Chondrocyte (in vitro differentiated cells): ENCODE results near the gene PAX8. TPM values are rescaled to one million over a fixed set of nuclear protein-coding genes. Genes with fewer than 3 reads are reported as not detected.

Experiments used
- DNase-seq: peaks from one replicate; pipeline ENCODE4 v3.0.0; 2021; ENCODE audit warnings: mixed read lengths, low spot score
- H3K27ac Mint-ChIP-seq: one replicate; pipeline ENCODE4 v1.8.0; 2021; ENCODE audit warnings: mild to moderate bottlenecking, moderate library complexity, mixed read lengths; ENCODE audit not compliant: unreplicated experiment
- H3K27me3 Mint-ChIP-seq: 2 replicates; pipeline ENCODE4 v1.8.0; 2021; ENCODE audit warnings: low read depth, mixed read lengths
- H3K36me3 Mint-ChIP-seq: 2 replicates; pipeline ENCODE4 v1.8.0; 2021; ENCODE audit warnings: low read depth, mixed read lengths
- H3K4me1 Mint-ChIP-seq: 2 replicates; pipeline ENCODE4 v1.8.0; 2021; ENCODE audit warnings: low read depth, mild to moderate bottlenecking, mixed read lengths
- H3K4me3 Mint-ChIP-seq: one replicate; pipeline ENCODE4 v1.8.0; 2021; ENCODE audit warnings: mild to moderate bottlenecking, moderate library complexity, mixed read lengths; ENCODE audit not compliant: unreplicated experiment
- H3K9me3 Mint-ChIP-seq: 2 replicates; pipeline ENCODE4 v1.8.0; 2021; ENCODE audit warnings: low read depth, mixed read lengths
- total RNA-seq: library from RNA; stranded (reverse); gene quantifications from 3 replicates; pipeline ENCODE4 v1.2.1, GENCODE V29; 2021
- TF ChIP-seq, protein P1 (sequence below): fragments of 200-600 bp; sonication (generic); IDR thresholded peaks from 2 replicates; pipeline ENCODE4 v1.5.0; 2021; ENCODE audit warnings: antibody characterized with exemption, mild to moderate bottlenecking, moderate library complexity

The PAX8 gene
- total RNA-seq, 1 donor from 2014 or later: not detected

GRCh38 chr2:113197347-113198047 is 81.2 kb downstream of the PAX8 start:
- DNase-seq: no peak
- Mint-ChIP-seq H3K9me3 (no peaks in the 10 kb centered on the region), H3K27me3 (no peaks in the 10 kb centered on the region), H3K27ac (no peak overlapping the region), H3K4me3 (peak overlapping the region; percentile 76), H3K36me3 (no peaks in the 10 kb centered on the region), H3K4me1 (peaks cover 12% of the 10 kb centered on the region)
- TF ChIP-seq, protein P1, sequence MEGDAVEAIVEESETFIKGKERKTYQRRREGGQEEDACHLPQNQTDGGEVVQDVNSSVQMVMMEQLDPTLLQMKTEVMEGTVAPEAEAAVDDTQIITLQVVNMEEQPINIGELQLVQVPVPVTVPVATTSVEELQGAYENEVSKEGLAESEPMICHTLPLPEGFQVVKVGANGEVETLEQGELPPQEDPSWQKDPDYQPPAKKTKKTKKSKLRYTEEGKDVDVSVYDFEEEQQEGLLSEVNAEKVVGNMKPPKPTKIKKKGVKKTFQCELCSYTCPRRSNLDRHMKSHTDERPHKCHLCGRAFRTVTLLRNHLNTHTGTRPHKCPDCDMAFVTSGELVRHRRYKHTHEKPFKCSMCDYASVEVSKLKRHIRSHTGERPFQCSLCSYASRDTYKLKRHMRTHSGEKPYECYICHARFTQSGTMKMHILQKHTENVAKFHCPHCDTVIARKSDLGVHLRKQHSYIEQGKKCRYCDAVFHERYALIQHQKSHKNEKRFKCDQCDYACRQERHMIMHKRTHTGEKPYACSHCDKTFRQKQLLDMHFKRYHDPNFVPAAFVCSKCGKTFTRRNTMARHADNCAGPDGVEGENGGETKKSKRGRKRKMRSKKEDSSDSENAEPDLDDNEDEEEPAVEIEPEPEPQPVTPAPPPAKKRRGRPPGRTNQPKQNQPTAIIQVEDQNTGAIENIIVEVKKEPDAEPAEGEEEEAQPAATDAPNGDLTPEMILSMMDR: no peak

GRCh38 chr2:113196839-113197238 is 81.9 kb downstream of the PAX8 start:
- Mint-ChIP-seq H3K36me3 (no peaks in the 10 kb centered on the region), H3K4me1 (peaks cover 12% of the 10 kb centered on the region), H3K27me3 (no peaks in the 10 kb centered on the region), H3K4me3 (no peak overlapping the region), H3K9me3 (no peaks in the 10 kb centered on the region), H3K27ac (no peak overlapping the region)
- TF ChIP-seq, protein P1: no peak
- DNase-seq: peak; percentile 56

- no peak overlapping the region for H3K4me3 Mint-ChIP-seq
- H3K36me3 Mint-ChIP-seq: no peaks in the 10 kb centered on the region
- TF ChIP-seq, protein P1: no peak
Observed at GRCh38 chr2:113195923-113196501, 82.7 kb downstream of the PAX8 start.

DNA sequence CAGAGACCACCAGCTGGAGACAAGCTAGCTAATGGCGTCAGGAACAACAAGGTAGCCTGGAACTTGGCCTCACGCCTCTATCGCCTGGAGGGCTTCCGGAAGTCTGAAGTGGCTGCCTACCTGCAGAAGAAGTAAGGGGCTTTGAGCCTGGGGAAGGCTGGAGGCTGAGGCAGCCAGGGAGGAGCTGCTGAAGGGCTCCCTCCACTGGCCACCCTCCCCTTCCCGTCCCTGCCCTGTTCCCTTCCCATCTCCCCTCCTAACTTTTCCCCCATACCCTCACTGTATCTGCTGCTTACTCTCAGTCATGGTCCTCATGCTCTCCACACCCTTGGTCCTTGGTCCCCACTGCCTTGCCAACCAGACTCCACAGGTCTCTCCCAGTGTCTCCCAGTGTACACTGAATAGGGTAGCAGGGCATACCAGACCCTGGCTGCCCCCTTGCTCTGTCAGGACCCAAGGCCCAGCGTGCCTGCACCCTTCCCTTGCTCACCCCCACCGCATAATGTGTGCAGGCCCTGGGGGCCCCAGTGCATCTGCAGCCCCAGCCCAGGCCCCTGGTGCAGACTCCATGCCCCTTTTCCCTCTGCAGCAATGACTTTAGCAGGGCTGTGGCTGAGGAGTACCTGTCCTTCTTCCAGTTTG is 86.1 kb downstream of the PAX8 start:
- Mint-ChIP-seq H3K4me3 (no peak overlapping the region), H3K4me1 (no peaks in the 10 kb centered on the region), H3K27me3 (peaks cover 1% of the 10 kb centered on the region), H3K9me3 (no peaks in the 10 kb centered on the region), H3K36me3 (no peaks in the 10 kb centered on the region), H3K27ac (no peak overlapping the region)
- TF ChIP-seq, protein P1: peak; percentile 17
- DNase-seq: no peak

More at GRCh38 chr2:113195923-113196501, 82.7 kb downstream of the PAX8 start:
- no peaks in the 10 kb centered on the region for H3K27me3 Mint-ChIP-seq
- H3K4me1 Mint-ChIP-seq: peaks cover 12% of the 10 kb centered on the region
- no peak for DNase-seq
- no peaks in the 10 kb centered on the region for H3K9me3 Mint-ChIP-seq
- H3K27ac Mint-ChIP-seq: no peak overlapping the region

GRCh38 chr2:113190871-113191270 is 87.8 kb downstream of the PAX8 start:
- DNase-seq: no peak
- H3K9me3 Mint-ChIP-seq: no peaks in the 10 kb centered on the region
- H3K27ac Mint-ChIP-seq: no peak overlapping the region
- H3K27me3 Mint-ChIP-seq: peaks cover 1% of the 10 kb centered on the region
- TF ChIP-seq, protein P1: no peak
- no peak overlapping the region for H3K4me3 Mint-ChIP-seq
- peaks cover 1% of the 10 kb centered on the region for H3K4me1 Mint-ChIP-seq
- no peaks in the 10 kb centered on the region for H3K36me3 Mint-ChIP-seq
